DMS53 treated with DMSO at 0.1 percent for 48 hours (cell line): ENCODE data around the gene DENND1B.
"Not testable (repeated sequence)": the region's sequence is repeated elsewhere in the genome, so short reads cannot be mapped to it uniquely, and the experiment has no call there.

Experiments used
- DNase-seq: peaks from one replicate; lab custom pipeline; 2025; ENCODE audit not compliant: unreplicated experiment; lab: John Stamatoyannopoulos, UW

The DENND1B gene

GRCh38 chr1:197637406-197637805 is 137.9 kb downstream of the DENND1B start:
- DNase-seq: no peak

- peak; percentile 7 for DNase-seq
These were observed 141.7 kb downstream of the DENND1B start for GRCh38 chr1:197633447-197634078.

DNA sequence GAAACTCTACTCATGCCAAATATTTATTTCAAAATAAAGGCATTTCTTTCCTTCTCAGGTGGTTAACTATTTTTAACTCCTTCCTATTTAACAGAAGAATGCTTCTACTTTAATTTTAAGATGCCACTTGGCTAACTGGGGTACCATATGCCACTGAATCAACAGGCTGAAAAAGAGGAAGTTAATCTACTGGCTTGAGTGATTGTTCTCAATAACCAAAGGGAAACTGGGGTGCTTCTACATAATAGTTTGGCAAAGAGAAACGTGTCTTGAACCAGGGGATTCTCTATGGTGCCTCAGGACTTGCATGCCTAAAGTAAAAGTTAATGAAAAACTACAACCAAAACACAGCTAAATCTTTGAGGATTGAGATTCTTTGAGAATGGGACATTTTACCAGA is 142.6 kb downstream of the DENND1B start:
- no peak for DNase-seq

DNA sequence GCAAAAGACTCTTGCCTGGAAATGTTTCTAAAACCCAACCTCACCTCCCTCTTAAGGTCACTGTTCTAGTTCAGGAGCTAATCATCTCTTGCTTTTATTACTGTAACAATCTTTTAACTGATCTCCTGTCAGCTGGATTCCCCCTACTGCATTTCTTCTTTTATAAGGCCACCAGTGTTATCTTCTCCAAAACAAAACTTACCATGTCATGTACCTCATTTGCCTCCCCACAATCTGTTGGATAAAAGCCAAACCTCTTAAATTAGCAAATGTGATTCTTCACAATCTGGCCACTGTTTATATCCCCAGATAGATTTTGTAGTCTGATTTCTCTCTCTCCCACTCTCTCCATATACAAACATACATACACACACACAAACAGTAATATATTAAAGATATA is 143.3 kb downstream of the DENND1B start:
- DNase-seq: no peak

DNA sequence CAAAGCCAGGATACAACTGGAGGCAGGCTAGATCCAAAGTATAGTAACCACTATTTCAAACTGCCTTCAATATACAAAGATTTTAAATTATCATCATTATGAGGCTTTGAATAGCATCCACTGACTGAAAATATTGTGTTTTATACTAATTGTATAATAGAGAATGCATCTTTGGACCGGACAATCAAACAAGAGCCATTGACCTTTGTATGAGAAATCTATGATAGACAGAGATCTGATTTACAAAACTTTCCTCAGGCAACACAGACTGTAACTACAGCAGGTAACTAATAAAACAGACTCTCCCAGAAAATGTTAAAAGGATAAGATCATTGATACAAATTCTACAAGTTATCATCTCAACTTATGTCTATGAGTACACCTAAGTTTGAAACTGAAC is 152.9 kb downstream of the DENND1B start:
- no peak for DNase-seq

GRCh38 chr1:197621761-197622160 is 153.5 kb downstream of the DENND1B start:
- DNase-seq: no peak

DNA sequence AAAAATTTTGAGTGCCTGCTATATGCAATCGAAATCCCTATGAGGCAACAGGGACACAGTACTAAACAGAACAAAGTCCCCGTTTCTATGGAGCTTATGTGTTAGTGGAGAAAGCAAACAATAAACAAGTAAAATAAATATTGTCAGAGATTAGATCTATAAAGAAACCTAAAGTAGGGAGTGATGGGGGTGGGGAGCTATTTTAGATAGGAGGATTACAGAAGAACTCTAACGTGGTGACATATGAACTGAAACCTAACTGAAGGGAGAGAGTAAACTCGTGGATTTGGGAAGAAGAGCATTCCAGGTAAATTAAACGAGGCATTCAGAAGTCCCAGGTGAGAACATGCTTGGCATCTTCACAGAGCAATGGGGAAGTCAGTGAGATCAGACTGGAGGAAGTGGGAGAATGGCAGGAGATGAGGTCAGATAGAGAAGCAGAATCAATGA is 154.5 kb downstream of the DENND1B start:
- peak; percentile 68 for DNase-seq

DNA sequence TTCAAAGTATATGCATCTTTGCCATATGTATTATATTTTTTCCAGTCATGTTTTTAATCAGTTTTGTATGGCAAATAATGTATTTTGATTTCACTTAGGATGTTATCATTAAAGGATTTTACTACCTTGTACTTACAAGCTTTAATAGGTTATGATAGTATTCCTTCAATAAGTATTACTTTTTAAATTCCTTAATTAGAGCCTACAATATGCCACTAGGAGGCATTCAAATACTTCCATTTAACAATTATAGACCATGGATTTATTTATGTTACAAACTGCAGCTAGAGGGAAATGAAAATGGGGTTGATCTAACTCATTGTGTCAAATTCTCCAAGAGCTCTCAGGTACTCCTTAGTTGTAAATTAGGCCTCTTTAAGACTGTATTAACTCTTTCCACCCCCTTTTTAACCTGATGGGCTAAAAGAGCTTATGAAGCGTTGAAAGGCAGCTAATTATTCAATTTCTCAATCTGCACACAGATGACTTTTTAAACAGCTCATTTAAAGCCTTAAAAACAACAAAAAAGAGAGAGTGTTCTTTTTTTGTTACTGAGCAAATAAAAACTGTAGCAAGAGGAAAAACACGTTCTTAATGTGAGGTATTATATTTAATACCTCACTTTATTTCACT is 156.2 kb downstream of the DENND1B start:
- peak; percentile 41 for DNase-seq

DNA sequence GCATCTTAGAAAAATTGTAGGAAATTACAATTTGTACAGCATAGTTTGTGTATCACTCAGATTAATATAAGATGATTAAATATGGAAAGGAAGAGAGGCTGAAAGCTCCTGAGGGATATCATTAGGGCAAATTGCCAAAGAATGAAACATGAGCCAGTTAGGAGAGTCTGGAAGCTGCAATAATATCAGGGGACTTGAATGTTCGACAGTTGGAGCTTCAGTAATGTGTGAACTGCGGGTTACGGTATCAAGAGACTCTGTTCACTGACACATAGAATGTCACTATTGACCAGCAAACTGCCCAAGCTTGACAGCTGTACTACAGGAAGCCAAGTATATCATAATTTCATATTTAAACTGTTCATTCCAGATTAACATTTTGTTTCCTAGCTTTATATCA is 157.2 kb downstream of the DENND1B start:
- peak; percentile 18 for DNase-seq

DNA sequence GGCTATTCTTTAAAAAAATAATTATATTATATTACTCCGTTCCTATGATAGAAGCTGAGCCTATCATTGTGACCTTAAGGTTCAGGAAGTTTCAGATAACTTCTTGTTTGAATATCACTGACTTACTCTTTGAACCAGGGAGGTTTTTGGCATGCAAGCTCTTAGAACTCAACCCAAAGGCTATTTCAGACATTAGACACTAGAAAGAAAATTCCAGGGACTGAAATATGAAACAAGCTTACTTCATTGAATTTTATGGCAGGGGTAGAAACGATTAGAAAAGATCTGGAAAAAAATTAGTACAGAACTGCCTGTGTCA is 159.6 kb downstream of the DENND1B start:
- DNase-seq: no peak

DNA sequence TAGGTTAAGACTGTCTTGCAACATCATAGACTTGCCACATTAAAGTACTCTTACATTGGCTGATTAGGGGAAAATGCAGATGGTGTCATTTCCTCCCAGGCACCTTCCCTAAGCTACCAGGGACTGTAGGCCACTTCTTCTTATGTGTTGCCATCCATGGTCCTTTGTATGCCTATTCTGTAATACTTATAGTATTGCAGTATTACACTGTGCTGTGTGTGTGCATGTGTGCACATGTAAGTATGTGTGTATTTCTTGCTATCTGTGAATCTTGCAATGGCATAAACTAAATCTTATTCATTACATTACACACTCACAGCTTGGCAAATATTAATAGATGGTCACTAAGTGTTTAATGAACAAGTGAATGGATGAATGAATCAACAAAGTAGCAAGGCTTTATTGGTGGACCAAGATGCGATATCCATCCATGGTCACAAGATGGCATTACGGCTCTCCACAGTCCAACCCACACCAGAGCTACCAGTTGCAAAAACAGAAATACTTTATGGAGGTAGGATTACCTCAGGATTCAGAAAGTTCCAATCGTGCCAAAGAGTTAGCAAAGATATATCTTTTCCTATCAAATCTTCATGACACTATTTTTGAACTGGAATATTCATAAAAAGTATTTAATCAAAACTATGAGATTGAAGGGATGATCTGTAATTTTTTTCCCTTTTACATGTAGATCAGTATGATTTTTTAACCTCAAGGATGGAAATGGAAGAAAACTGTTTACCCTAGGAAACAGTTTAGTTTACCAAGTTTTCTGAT is 160.2 kb downstream of the DENND1B start:
- DNase-seq: no peak

GRCh38 chr1:197606168-197606845 is 169.0 kb downstream of the DENND1B start:
- DNase-seq: no peak

DNA sequence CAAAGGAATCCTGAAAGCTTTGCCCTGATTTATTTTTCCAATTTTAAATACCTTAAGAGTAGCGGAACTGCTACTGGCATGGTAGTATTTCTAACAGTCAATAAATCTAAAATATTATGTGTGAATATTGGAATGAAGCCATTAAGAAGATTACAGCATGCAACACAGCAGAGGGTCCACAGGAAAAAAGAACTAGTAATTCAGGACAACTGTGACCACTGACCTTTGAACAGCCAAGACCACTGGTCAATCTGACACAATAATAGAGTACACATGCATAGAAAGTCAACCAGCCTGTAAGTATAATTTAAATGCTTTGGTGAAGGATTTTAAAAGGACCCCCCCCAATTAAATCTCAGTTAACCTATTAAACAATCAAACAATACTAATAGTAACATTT is 171.0 kb downstream of the DENND1B start:
- no peak for DNase-seq

GRCh38 chr1:197600751-197601150 is 174.5 kb downstream of the DENND1B start:
- no peak for DNase-seq

DNA sequence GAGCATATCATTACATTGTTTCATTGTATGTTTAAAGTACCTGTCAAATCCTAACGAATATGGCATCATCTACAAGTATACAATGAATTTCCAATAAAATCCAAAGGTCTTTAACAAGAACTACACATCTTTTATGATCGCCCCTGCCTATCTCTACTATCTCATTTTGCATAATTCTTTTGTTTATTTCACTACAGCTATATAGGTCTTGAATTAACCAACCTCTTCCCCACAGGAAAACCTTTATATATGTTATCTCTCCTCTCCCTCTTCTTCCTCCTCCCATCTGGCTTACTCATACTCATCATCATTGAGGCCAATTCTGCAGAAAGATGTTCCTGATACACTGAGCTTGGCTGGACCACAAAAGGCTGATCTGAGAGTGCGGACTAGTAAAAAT is 175.5 kb downstream of the DENND1B start:
- no peak for DNase-seq

GRCh38 chr1:197598935-197599334 is 176.3 kb downstream of the DENND1B start:
- DNase-seq: no peak

DNA sequence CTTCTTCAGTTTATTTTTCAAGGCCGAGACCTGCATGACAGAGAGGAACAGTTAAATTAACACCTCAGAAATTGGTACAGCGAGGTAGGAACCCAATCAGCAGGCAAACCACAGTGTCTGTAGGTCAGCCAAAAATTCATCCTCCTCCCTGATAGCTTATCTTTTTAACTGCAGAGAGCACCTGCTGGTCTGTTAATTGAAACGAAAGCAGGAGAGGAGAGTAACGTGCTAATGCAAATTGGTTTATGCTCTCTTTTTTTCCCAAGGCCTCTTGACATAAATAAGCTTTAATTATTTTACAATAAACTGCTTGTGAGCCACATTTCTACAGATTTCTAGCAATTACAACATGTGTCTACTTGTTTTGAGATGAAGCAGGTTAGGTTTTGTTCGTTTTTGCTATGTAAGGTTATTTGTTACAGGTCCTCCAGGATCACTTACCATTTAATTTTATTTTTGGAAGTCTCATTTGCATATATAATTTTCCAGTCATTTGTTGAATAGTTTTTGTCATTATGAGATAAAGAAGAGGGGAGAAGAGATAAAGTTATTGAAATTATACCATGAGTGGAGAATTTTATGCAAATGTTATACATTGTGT is 179.9 kb downstream of the DENND1B start:
- no peak for DNase-seq

DNA sequence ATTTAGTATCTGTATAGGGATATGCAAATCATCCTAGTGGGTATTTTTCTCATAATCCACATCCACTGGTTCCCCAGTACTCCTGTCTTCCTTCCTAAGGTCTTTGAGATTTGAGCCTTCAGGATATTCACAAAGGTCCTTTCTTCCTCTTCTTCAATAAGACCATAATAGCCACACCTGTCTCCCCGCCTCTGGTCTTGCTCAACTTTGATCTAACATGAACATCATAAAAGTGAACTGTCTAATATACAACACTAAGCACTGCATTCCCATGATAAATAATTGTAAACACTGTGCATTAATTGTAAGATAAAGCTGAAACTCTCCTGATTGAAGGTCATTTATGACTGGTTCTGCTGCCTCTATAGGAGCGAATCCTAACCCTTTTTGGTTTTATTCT is 184.6 kb downstream of the DENND1B start:
- no peak for DNase-seq

DNA sequence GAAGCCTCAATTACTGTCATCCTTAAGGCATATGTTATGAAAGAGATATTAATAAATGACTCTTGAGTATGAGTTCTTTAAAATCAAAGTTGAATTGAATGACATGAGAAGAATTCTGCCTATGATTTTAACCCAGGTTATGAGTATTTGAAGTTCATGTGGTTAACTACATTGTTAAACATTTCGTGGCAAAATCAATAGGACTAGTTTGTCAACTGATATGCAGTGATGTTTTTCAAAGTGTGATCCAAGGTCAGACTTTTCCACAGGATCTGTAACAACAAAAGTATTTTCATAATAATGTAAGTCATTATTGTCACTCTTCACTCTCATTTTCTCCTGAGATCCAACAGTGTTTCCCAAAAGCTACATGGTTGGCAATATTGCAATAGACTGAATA is 189.5 kb downstream of the DENND1B start:
- no peak for DNase-seq

DNA sequence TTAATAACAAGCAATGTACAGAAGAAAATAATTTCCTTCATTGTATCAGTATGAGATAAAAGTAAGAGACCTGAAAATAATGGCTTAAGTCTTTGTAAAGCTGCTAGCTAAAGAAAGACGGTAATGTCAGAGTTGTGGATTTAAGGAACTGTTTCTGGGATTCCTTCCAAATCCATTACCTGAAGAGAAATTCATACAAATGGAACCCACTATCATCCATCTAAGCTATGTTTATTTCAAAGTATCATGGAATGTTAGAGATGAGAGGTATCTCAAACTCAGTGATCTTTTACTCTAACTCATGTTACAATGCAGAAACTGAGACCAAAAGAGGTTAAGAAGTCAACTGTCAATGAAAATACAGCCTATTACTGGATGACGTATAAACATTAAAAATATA is 197.7 kb downstream of the DENND1B start:
- DNase-seq: no peak

DNA sequence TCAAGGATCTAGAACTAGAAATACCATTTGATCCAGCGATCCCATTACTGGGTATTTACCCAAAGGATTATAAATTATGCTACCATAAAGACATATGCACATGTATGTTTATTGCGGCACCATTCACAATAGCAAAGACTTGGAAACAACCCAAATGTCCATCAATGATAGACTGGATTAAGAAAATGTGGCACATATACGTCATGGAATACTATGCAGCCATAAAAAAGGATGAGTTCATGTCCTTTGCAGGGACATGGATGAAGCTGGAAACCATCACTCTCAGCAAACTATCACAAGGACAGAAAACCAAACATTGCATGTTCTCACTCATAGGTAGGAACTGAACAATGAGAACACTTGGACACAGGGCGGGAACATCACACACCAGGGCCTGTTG is 199.7 kb downstream of the DENND1B start:
- DNase-seq: not testable (repeated sequence)
